ENCODE measurements around the gene NUAK1. TPM values are rescaled to one million over a fixed set of nuclear protein-coding genes. Genes with fewer than 3 reads are reported as not detected.

Gene NUAK1
- total RNA-seq, 2 experiments from 2014 or later = not detected

- H3K4me1 Mint-ChIP-seq = no peaks in the 10 kb centered on the region
- no peaks in the 10 kb centered on the region for H3K9me3 Mint-ChIP-seq
- no peak overlapping the region for H3K27ac Mint-ChIP-seq
- ChIA-PET CTCF (no interaction called here), POLR2A (no interaction called here)
- no peak for DNase-seq
- no peak overlapping the region for H3K4me3 Mint-ChIP-seq
- H3K36me3 Mint-ChIP-seq (ENCODE audit: low read depth) = no peaks in the 10 kb centered on the region
- no peaks in the 10 kb centered on the region for H3K27me3 Mint-ChIP-seq
Observed at GRCh38 chr12:106062693-106063092, 76.1 kb downstream of the NUAK1 start.

- Mint-ChIP-seq H3K4me1 (no peaks in the 10 kb centered on the region), H3K9me3 (no peaks in the 10 kb centered on the region), H3K27ac (no peak overlapping the region), H3K4me3 (no peak overlapping the region), H3K27me3 (peaks cover 2% of the 10 kb centered on the region), H3K36me3 (ENCODE audit: low read depth) (no peaks in the 10 kb centered on the region)
- POLR2A ChIA-PET = no interaction called here
- CTCF ChIA-PET = no interaction called here
- DNase-seq = no peak
Observed at GRCh38 chr12:106058256-106059182, 80.2 kb downstream of the NUAK1 start.

GRCh38 chr12:106054049-106054448 is 84.7 kb downstream of the NUAK1 start:
- POLR2A ChIA-PET = no interaction called here
- Mint-ChIP-seq H3K27me3 (peaks cover 4% of the 10 kb centered on the region), H3K9me3 (no peaks in the 10 kb centered on the region), H3K27ac (no peak overlapping the region), H3K4me1 (no peaks in the 10 kb centered on the region), H3K36me3 (ENCODE audit: low read depth) (no peaks in the 10 kb centered on the region), H3K4me3 (no peak overlapping the region)
- no peak for DNase-seq
- CTCF ChIA-PET = no interaction called here

GRCh38 chr12:106051853-106052531 is 86.8 kb downstream of the NUAK1 start:
- no peak overlapping the region for H3K4me3 Mint-ChIP-seq
- ChIA-PET CTCF (no interaction called here), POLR2A (no interaction called here)
- no peaks in the 10 kb centered on the region for H3K4me1 Mint-ChIP-seq
- no peak for DNase-seq
- H3K27ac Mint-ChIP-seq = no peak overlapping the region
- no peaks in the 10 kb centered on the region for H3K9me3 Mint-ChIP-seq
- H3K27me3 Mint-ChIP-seq = peaks cover 4% of the 10 kb centered on the region
- H3K36me3 Mint-ChIP-seq (ENCODE audit: low read depth) = no peaks in the 10 kb centered on the region

GRCh38 chr12:106049546-106049945 is 89.2 kb downstream of the NUAK1 start:
- H3K36me3 Mint-ChIP-seq (ENCODE audit: low read depth) = no peaks in the 10 kb centered on the region
- H3K4me1 Mint-ChIP-seq = no peaks in the 10 kb centered on the region
- H3K27ac Mint-ChIP-seq = no peak overlapping the region
- H3K27me3 Mint-ChIP-seq = peaks cover 4% of the 10 kb centered on the region
- no peaks in the 10 kb centered on the region for H3K9me3 Mint-ChIP-seq
- POLR2A ChIA-PET = no interaction called here
- DNase-seq = no peak
- H3K4me3 Mint-ChIP-seq = no peak overlapping the region
- CTCF ChIA-PET = no interaction called here

- H3K9me3 Mint-ChIP-seq = no peaks in the 10 kb centered on the region
- no peak overlapping the region for H3K27ac Mint-ChIP-seq
- no peak overlapping the region for H3K4me3 Mint-ChIP-seq
- ChIA-PET CTCF (no interaction called here), POLR2A (no interaction called here)
- DNase-seq = no peak
- no peaks in the 10 kb centered on the region for H3K36me3 Mint-ChIP-seq (ENCODE audit: low read depth)
- no peaks in the 10 kb centered on the region for H3K4me1 Mint-ChIP-seq
- H3K27me3 Mint-ChIP-seq = peaks cover 4% of the 10 kb centered on the region
Observed at GRCh38 chr12:106049105-106049504, 89.6 kb downstream of the NUAK1 start.

GRCh38 chr12:106048676-106049075 is 90.1 kb downstream of the NUAK1 start:
- ChIA-PET POLR2A (no interaction called here), CTCF (no interaction called here)
- H3K9me3 Mint-ChIP-seq = no peaks in the 10 kb centered on the region
- peaks cover 2% of the 10 kb centered on the region for H3K27me3 Mint-ChIP-seq
- DNase-seq = no peak
- no peaks in the 10 kb centered on the region for H3K36me3 Mint-ChIP-seq (ENCODE audit: low read depth)
- no peaks in the 10 kb centered on the region for H3K4me1 Mint-ChIP-seq
- H3K27ac Mint-ChIP-seq = no peak overlapping the region
- no peak overlapping the region for H3K4me3 Mint-ChIP-seq

GRCh38 chr12:106048016-106048415 is 90.7 kb downstream of the NUAK1 start:
- DNase-seq = no peak
- H3K36me3 Mint-ChIP-seq (ENCODE audit: low read depth) = no peaks in the 10 kb centered on the region
- no peak overlapping the region for H3K4me3 Mint-ChIP-seq
- peaks cover 2% of the 10 kb centered on the region for H3K27me3 Mint-ChIP-seq
- H3K4me1 Mint-ChIP-seq = no peaks in the 10 kb centered on the region
- ChIA-PET CTCF (no interaction called here), POLR2A (no interaction called here)
- H3K9me3 Mint-ChIP-seq = no peaks in the 10 kb centered on the region
- H3K27ac Mint-ChIP-seq = no peak overlapping the region

- Mint-ChIP-seq H3K9me3 (no peaks in the 10 kb centered on the region), H3K4me3 (no peak overlapping the region), H3K36me3 (ENCODE audit: low read depth) (no peaks in the 10 kb centered on the region), H3K27ac (no peak overlapping the region), H3K27me3 (peaks cover 2% of the 10 kb centered on the region), H3K4me1 (no peaks in the 10 kb centered on the region)
- ChIA-PET CTCF (no interaction called here), POLR2A (no interaction called here)
- DNase-seq = no peak
Observed at GRCh38 chr12:106046947-106047346, 91.8 kb downstream of the NUAK1 start.

- Mint-ChIP-seq H3K4me1 (no peaks in the 10 kb centered on the region), H3K4me3 (no peak overlapping the region), H3K36me3 (ENCODE audit: low read depth) (no peaks in the 10 kb centered on the region), H3K27ac (no peak overlapping the region), H3K9me3 (no peaks in the 10 kb centered on the region), H3K27me3 (peaks cover 2% of the 10 kb centered on the region)
- POLR2A ChIA-PET = no interaction called here
- DNase-seq = no peak
- CTCF ChIA-PET = no interaction called here
Observed at GRCh38 chr12:106046301-106046846, 92.4 kb downstream of the NUAK1 start.

GRCh38 chr12:106045251-106045674 is 93.5 kb downstream of the NUAK1 start:
- H3K4me3 Mint-ChIP-seq = no peak overlapping the region
- H3K27me3 Mint-ChIP-seq = no peaks in the 10 kb centered on the region
- H3K36me3 Mint-ChIP-seq (ENCODE audit: low read depth) = no peaks in the 10 kb centered on the region
- no peak for DNase-seq
- POLR2A ChIA-PET = no interaction called here
- H3K27ac Mint-ChIP-seq = no peak overlapping the region
- CTCF ChIA-PET = no interaction called here
- H3K4me1 Mint-ChIP-seq = no peaks in the 10 kb centered on the region
- H3K9me3 Mint-ChIP-seq = no peaks in the 10 kb centered on the region

- POLR2A ChIA-PET = no interaction called here
- no peaks in the 10 kb centered on the region for H3K4me1 Mint-ChIP-seq
Observed at GRCh38 chr12:106044773-106045172, 94.0 kb downstream of the NUAK1 start.

GRCh38 chr12:106042037-106042436 is 96.7 kb downstream of the NUAK1 start:
- DNase-seq = no peak
- Mint-ChIP-seq H3K27ac (no peak overlapping the region), H3K4me1 (no peaks in the 10 kb centered on the region), H3K36me3 (ENCODE audit: low read depth) (no peaks in the 10 kb centered on the region), H3K27me3 (no peaks in the 10 kb centered on the region), H3K9me3 (no peaks in the 10 kb centered on the region), H3K4me3 (no peak overlapping the region)
- ChIA-PET CTCF (no interaction called here), POLR2A (no interaction called here)

More at GRCh38 chr12:106044773-106045172, 94.0 kb downstream of the NUAK1 start:
- CTCF ChIA-PET = no interaction called here
- no peak overlapping the region for H3K27ac Mint-ChIP-seq
- no peaks in the 10 kb centered on the region for H3K9me3 Mint-ChIP-seq
- DNase-seq = no peak
- no peaks in the 10 kb centered on the region for H3K36me3 Mint-ChIP-seq (ENCODE audit: low read depth)
- H3K4me3 Mint-ChIP-seq = no peak overlapping the region
- H3K27me3 Mint-ChIP-seq = no peaks in the 10 kb centered on the region

- no peak overlapping the region for H3K27ac Mint-ChIP-seq
- no peak for DNase-seq
- H3K36me3 Mint-ChIP-seq (ENCODE audit: low read depth) = no peaks in the 10 kb centered on the region
- CTCF ChIA-PET = no interaction called here
- no peaks in the 10 kb centered on the region for H3K27me3 Mint-ChIP-seq
- POLR2A ChIA-PET = no interaction called here
- H3K4me3 Mint-ChIP-seq = no peak overlapping the region
- no peaks in the 10 kb centered on the region for H3K4me1 Mint-ChIP-seq
- H3K9me3 Mint-ChIP-seq = no peaks in the 10 kb centered on the region
Observed at GRCh38 chr12:106040521-106040920, 98.2 kb downstream of the NUAK1 start.
